ENCODE data around the gene CCN6.
"Not testable (repeated sequence)": the region's sequence is repeated elsewhere in the genome, so short reads cannot be mapped to it uniquely, and the experiment has no call there.

The CCN6 gene

DNA sequence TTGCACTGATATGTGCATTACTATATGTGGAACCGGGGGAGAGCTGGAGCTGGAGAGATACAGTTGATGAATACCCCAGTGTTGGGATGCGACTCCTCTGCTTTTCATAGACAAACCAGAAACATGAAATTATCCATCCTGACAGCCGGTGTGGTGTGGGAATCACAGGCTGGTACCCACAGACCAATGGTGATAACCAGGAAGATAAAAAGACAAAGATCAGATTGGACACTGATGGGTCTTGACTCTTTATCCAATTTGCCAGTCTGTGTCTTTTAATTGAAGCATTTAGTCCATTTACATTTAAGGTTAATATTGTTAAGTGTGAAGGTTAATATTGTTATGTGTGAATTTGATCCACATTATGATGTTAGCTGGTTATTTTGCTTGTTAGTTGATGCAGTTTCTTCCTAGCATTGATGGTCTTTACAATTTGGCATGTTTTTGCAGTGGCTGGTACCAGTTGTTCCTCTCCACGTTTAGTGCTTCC lies 2.6 kb upstream of the CCN6 start:
- DNase-seq (ENCODE audit: low spot score): not testable (repeated sequence)

DNA sequence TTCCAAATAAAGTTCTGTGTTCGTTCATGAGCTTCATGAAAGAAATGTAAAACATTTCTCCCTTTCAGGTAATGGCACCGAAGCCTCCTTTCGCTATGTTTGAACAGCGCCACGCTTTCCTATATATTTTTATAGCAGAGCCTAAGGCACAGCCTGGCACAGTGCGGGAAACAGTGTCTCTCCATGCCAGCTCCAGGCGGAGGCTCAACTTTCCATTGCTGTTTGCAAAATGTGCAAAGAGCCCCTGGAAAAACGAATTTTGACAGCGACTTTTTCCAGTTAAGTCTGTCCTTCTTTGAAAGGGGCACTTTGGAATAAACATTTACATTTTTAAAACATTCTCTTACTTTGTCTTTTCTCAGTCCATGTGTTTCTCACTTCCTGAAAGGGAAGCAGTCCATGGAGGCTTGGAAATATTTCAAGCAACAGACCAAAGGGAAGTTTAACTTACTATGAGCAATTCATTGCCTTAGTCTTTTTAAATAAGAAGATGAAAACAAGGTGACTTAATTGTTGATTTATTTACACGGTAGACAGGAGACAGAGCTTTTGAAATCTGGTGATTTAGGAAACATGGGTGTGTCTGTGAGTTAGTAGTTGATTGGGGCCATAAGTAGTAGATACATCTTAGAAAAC lies 769 bp downstream of the CCN6 start:
- DNase-seq (ENCODE audit: low spot score): no peak

DNA sequence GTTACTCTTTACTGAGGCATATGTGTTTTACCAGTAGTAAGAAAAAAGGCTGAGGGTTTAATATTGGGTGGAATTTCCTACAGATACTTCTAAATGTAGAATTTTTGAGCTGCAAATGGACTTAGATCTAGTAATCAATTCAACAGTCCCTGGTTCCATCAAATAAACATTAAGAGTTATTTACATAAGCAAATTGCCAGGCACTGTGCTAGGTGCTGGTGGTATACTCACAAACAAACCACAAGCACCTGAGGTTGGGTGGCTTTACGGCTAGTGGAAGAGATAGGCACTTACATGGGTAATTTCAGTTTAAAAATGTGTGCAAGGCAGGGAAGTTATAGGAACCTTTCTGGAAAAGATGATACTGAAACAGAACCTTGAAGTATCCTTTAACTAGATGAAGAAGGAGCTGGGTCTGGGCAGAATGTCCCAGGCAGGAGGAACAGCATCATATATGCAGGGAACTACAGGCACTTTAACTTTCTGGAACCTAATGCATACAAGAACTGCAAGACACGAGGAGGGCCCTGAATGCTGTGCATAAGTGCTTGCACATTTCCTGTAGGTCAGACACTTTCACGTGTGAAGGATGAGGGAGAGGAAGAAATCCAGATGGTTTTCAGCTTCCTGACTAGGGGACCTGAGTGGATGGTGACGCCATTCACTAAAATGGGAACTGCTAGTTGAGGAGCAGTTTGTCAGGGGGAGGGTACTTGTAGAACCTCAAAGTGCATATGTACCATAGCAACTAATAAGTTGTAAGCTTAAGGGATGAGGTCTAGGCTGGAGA lies 4.5 kb downstream of the CCN6 start:
- no peak for DNase-seq (ENCODE audit: low spot score)

DNA sequence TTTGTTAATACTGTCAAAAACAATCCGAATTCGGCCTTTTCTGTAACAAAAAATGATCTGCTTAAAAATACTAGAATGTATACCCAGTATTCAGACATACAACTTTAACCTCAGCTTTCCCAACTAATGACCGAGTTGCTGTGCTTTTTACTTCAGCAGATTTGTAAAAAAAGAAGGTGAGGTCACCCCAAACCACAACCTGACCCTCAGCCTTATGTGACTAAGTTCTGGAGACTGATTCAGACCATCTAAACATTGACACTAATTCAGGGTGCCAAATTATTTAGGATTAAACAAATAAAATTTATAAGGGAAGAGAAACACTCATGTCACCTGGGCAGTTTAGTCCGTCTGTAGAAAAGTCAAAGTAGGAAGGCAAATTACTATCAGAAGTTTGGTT lies 7.7 kb downstream of the CCN6 start:
- DNase-seq (ENCODE audit: low spot score): no peak

DNA sequence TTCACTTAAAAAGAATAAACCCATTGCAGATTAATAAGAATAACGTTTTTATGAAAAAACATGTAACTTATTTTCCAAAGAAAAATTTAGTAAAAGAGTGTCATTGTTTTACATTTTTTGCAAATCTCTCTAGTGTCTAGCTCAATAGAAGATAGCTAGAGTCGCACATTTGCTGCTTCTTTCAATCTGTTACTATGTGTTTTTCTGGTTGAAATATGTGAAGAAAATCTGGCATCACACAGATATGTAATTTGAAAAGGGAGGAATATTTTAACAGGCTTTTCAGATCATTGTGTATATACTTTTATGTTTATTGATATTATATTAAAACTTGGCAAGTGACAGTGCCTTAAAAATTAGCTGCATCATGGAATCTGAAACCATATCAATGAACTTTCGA lies 9.1 kb downstream of the CCN6 start:
- no peak for DNase-seq (ENCODE audit: low spot score)

DNA sequence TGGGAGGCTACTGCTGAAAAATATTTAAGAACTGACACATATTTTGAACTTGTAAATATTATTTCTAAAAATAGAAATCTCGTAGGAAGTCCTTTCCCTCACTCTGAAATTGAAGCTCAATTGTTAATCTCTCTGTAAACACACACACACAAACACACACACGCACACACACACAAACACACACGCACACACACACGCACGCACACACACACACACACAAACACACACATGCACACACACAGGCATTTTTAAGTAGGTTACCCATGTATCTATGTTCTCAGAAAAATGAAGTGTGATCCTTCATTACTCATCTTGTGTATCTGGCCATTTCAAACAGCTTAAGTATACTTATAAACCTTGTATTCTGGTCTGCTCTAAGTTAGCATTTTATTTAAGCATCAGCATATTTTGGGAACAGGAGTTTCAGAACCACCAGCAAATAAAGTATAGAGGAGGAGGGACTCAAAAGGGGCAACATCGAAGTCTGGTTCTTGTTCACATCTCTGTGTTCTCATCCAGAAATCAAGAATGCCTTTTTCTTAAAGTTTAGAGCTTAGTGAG lies 11.6 kb downstream of the CCN6 start:
- DNase-seq (ENCODE audit: low spot score): no peak

DNA sequence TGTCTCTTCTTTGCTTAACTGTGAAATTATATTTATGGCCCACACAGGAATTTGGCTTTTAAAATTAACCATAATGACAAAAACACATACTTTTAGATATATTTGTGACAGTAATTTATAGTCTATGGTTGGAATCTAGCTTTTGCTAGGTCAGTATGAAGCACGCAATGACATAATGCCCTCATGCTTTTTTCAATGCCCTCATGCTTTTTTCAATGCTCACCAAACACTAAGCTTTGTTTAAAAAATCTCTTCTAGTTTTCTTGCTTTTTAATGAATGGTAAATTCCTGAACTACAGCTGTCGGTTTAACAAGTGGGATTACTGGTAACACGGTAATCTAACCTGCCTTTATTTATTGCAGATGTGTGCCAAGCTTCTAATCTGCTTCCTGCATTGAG lies 12.7 kb downstream of the CCN6 start:
- DNase-seq (ENCODE audit: low spot score): no peak

DNA sequence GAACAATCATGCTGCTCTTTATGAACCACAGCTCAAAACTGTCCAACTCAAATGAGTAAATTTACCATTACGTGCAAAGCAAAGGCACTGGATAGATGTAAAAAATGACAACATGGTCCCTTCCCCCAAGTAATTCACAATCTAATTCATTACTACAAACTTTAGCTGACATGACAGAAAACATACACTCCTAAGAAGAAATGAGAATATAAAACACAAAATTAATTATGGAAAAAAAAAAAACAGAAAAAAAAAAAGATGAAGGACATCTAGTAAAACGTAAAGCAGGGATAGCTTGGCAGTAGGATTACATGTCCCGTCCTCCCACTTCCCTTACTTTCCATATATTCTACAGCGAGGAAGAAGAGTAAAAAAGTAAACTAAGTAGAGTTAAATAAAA lies 27.7 kb downstream of the CCN6 start:
- DNase-seq (ENCODE audit: low spot score): no peak

DNA sequence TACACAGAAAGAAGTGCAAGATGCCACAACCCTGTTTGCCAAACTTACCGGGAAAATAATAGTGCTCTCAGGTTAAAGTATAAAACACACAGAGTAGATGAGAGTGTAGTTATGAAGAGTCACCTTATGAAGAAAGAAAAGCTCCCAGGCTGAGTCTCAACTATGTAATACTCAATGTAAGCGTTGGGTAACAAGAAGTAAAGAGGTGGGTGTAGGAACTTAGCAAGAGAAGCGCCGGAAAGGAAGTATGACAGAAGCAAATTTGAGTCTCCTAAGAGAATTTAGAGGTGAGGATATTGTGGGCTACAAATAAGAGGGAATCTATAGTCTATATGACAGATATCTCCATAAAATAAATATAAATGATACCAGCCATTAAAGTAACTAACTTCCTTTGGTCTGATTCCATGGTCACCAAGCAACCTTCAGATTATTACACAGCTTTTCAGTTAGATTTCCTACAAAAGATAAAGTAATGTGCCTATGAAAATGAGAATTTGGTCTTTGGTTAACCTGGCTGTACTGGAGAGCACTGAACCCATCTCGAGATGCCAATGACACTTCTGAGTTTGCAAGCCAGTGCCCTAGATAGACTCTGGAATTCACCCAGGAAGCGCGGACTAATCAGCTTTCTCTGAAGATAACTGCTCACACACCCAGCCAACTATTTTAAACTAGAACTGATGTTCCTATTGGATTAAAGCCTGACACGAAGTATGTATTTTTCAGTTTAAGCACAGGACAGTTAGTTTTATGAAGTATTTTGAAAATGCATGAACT lies 31.6 kb downstream of the CCN6 start:
- no peak for DNase-seq (ENCODE audit: low spot score)

DNA sequence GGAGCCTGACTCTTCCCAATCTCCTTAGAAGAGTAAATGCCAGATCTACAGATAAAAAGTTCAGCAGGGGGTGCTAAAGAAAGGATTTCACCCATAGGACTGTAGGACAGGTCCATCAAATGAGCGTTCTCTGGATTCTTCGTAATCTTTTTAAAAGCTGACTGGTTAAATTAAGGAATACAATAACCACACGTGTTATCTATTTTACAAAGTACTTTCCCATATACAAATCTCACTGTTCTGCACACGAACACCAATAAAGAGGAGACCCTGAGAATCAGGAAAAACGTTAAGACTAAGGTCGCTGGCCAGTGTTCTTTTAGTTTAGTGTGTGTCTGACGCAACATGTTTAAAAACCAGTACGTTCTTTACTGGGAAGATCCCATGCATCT lies 32.8 kb downstream of the CCN6 start:
- DNase-seq (ENCODE audit: low spot score): peak; percentile 50

DNA sequence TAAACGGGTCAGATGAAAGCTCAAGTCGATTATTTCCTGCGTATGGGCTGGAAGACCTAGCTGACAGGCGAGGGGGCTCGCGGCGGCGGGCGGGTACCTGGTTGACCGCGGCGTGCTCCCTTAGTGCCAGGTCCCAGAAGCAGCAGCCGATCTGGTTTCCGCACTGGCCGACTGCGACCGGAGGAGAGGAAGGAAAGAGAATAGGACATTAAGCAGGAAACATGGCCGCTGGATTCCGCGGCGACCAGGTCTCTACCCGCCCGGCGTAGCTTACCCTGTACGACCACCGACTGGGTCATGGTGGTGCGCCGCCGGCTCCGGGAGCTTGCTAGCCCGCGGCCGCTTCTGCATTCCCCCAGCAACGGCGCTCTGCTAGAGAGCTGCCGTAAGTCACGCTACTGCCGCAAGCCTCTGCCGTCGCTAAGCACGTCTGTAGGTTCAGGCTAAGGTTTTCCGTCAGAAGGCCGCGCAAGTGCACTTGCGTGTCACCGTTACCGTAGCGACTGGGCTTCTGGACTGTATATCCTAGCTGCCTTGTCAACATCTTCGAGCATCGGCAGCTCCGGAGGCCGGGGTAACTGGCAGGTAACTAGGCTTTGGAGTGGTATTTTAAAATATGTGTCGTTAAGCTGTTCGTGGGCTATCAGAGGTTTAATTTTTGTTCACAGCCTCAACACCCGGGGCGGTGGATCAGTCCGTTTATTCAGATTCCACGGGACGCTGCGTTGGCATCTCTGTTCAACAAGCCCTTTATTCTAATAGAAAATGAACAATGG lies 33.4 kb downstream of the CCN6 start, which contains the start of the genes FAM229B and TUBE1:
Gene FAM229B (plus strand): TSS at position 456 of the 776 bp plus-strand sequence. CDS start 11,693 bp downstream, outside the sequence.
Gene TUBE1 (minus strand): TSS at position 347 of the 776 bp plus-strand sequence. CDS start 48 bp downstream, at position 299.
- peak; percentile 77 for DNase-seq (ENCODE audit: low spot score)

DNA sequence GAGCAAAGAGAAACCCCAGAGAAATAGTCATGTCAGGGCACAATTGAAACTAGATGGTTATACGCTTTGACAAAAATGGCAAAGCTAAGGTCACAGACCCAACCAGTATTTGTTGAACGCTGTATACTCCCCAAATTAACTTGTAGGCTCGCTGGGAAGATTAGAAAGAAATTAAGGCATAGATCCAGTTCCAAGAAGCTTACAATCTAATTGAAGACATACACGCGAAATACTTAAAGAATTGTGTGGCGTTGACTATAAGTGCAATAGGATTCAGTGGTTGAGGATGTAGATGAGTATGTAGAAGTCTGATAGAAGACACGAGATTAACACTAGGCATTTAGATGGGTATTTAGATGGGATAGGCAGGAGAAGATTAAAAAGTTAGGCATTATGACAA lies 34.0 kb downstream of the CCN6 start:
- DNase-seq (ENCODE audit: low spot score): no peak

DNA sequence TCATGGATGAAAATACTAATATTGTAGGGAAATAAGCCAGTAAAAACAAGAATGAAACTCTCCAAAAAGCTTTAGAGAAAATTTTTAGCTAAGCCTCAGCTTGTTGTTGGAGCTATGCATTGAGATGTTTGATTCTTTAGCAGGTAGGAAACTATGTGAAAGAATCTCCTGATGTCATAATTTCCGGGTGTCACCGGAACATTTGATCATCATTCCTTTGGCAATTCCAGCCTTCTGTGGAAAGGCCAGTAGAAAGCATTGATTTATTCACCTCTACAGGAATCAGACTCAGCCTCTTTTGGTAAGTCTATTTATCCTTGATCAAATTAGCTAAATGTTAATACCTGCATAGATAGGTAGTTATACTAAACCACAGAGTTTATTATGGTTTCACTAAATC lies 43.0 kb downstream of the CCN6 start:
- no peak for DNase-seq (ENCODE audit: low spot score)

DNA sequence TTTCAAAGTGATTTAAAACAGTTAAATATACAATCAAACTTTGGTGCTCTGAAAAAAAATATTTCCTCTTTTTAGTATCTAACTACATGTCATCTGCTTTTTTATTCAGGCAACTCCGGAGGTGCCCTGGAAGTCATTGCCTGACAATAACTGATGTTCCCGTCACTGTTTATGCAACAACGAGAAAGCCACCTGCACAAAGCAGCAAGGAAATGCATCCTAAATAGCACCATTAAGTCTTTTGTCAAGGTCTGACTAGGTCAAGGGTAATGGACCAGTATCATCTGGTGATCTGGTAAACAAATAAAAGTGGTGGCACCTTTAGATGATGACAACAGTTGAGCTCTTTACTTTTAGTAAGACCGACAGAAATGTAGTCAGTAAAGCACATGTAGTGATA lies 46.7 kb downstream of the CCN6 start:
- DNase-seq (ENCODE audit: low spot score): no peak

DNA sequence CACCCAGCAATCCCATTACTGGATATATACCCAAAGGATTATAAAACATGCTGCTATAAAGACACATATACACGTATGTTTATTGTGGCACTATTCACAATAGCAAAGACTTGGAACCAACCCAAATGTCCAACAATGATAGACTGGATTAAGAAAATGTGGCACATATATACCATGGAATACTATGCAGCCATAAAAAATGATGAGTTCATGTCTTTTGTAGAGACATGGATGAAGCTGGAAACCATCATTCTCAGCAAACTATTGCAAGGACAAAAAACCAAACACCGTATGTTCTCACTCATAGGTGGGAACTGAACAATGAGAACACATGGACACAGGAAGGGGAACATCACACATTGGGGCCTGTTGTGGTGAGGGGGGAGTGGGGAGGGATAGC lies 52.1 kb downstream of the CCN6 start:
- DNase-seq (ENCODE audit: low spot score): not testable (repeated sequence)

DNA sequence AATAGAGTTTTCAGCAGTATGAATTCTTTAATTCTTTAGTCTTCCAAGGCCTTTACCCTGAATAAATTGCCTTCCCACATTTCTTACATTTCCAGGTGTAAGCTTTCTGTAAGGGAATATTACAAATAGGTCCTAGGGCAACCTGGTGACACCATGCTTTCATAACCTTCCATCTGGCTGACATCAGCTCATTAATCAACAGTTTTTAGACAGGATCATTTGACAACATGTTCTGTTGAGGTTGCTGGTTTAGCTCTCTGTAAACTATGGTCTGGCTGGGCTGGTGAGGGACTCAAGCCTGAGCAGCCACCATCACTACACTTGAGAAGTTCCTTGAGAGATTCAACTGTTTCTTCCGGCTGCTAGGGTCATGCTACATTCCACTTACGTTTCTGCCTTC lies 52.7 kb downstream of the CCN6 start:
- DNase-seq (ENCODE audit: low spot score): no peak

DNA sequence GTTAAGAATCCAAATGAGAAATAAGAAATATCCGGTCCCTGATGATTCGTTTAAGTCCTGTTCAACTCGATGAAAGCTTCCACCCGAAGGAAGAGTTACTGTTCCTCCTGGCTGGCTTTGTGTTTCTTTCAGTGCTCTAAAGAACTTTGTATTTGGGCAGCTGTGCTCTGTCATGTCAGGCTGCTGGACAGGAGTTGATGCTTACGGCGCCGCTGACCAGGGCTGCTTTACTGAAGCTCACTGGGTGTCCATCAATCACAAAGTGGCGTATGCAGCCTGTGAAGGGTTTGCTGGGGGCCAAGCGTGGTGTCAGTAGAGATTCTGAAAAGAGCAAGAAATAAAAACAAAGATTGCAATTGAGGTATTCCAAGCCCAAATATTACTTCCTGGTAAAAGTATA lies 55.4 kb downstream of the CCN6 start:
- DNase-seq (ENCODE audit: low spot score): no peak

DNA sequence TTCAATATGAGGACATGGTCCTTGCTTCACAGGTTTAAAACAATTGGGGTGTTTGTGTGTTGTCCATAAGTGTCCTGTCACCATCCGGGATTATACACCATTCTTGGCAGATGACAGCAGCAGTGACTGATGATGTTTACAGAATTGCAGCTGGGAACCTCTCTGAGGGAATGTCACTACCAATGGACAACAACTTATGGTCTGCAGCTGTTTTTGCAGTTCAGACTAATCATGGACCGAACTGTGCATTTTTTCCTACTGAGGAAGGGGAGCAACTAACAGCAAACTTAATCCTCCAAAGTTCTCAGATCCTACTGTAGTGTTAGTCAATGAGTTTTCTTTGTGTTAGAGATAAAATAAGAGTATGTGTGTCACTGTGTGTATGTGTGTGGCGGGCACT lies 59.5 kb downstream of the CCN6 start:
- DNase-seq (ENCODE audit: low spot score): no peak

DNA sequence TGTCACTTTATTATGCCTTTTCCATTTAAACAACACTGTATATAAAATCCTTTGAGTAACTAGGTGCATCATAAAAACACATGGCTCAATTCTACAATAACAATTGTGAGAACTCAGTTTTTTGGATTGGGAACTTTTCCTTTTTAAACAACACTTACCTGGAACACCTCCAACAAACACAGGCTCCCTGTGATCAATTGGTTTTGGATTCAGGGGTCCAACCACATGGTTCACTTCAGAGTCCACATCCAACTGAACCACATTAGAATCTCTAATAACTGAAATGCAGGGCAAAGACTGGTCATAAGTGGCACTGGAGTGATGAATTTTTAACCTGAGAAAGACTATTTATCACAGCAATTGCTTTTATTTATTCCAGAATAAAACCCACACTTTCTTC lies 60.0 kb downstream of the CCN6 start:
- DNase-seq (ENCODE audit: low spot score): no peak

DNA sequence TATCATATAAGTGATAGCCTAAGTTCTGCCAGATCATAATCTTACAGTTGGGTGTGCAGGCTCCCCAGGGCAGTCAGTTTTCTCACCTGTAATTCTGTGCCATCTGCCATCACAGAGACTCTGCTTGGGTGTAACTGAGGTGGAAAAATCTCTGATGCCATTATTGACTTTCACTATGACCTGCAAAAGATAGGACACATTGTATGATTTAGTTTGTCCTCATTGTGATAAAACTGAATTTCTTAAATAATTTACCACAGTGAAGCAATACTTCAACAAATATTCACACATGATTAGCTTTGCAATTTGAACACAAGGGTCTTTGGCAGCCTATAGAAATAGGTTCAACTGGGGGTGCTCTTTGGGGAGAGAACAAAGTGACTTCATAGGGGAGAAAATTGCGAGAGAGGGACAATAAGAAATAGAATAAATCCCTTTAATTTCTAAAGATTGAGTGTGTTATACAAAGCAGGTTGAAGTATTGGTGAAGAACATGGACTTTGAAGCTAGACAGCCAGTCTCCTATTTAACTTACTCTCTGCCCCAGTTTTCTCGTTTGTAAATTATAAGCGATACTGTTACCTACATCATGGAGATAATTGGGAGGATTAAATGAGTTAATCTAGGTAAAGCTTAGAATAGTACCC lies 60.8 kb downstream of the CCN6 start:
- DNase-seq (ENCODE audit: low spot score): no peak

DNA sequence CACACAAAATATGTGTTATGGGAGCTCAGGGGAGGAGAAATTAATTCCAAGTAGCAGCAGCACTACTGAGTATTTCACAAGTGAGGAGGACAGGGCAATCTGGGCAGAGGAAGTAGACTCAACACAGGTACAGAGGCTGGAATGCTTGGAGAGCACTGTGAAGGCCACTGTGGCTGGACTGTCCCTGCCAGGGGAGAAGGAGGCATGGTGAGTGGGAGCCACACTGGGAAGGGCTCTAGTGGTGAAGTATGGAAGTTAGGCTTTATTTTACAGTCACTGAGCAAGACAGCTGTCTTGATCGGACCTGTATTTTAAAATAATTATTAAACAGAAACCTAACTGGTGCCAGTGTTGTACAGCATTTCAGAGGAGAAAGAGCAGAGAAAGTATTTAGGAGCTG lies 62.3 kb downstream of the CCN6 start:
- no peak for DNase-seq (ENCODE audit: low spot score)
